ENCODE measurements around the gene LRMDA.

LRMDA gene

GRCh38 chr10:75544993-75545706 lies 113.7 kb downstream of the LRMDA start:
- DNase-seq, result no peak

GRCh38 chr10:75546004-75546403 lies 114.6 kb downstream of the LRMDA start:
- no peak for DNase-seq

- no peak for DNase-seq
Measured at GRCh38 chr10:75547391-75548298, 116.2 kb downstream of the LRMDA start.

GRCh38 chr10:75548356-75548755 lies 116.9 kb downstream of the LRMDA start:
- no peak for DNase-seq

- DNase-seq, result no peak
Measured at GRCh38 chr10:75550191-75550590, 118.8 kb downstream of the LRMDA start.

GRCh38 chr10:75552171-75552570 lies 120.7 kb downstream of the LRMDA start:
- DNase-seq, result no peak

- no peak for DNase-seq
Measured at GRCh38 chr10:75553550-75553949, 122.1 kb downstream of the LRMDA start.

- DNase-seq, result no peak
Measured at GRCh38 chr10:75555323-75555722, 123.9 kb downstream of the LRMDA start.

GRCh38 chr10:75556320-75556719 lies 124.9 kb downstream of the LRMDA start:
- DNase-seq, result no peak

- no peak for DNase-seq
Measured at GRCh38 chr10:75565286-75566251, 134.1 kb downstream of the LRMDA start.

- no peak for DNase-seq
Measured at GRCh38 chr10:75568450-75569130, 137.2 kb downstream of the LRMDA start.

GRCh38 chr10:75569506-75569905 lies 138.1 kb downstream of the LRMDA start:
- no peak for DNase-seq

GRCh38 chr10:75572478-75572877 lies 141.1 kb downstream of the LRMDA start:
- DNase-seq, result no peak

GRCh38 chr10:75575940-75576339 lies 144.5 kb downstream of the LRMDA start:
- no peak for DNase-seq

- no peak for DNase-seq
Measured at GRCh38 chr10:75582102-75582501, 150.7 kb downstream of the LRMDA start.

- DNase-seq, result no peak
Measured at GRCh38 chr10:75585294-75585693, 153.9 kb downstream of the LRMDA start.

GRCh38 chr10:75586814-75587213 lies 155.4 kb downstream of the LRMDA start:
- no peak for DNase-seq

- no peak for DNase-seq
Measured at GRCh38 chr10:75588031-75588430, 156.6 kb downstream of the LRMDA start.

GRCh38 chr10:75589895-75590654 lies 158.7 kb downstream of the LRMDA start:
- no peak for DNase-seq

GRCh38 chr10:75592151-75592787 lies 160.8 kb downstream of the LRMDA start:
- no peak for DNase-seq

Measured in GOT3 (cell line).